Fibroblast of the conjunctiva (primary cell): ENCODE results near the gene PTPRJ.
A peak's percentile ranks its signal among the peaks of the same experiment; 100 is the strongest.
"Not testable (repeated sequence)": the region's sequence is repeated elsewhere in the genome, so short reads cannot be mapped to it uniquely, and the experiment has no call there.

Source experiments
- DNase-seq: peaks from one replicate; pipeline ENCODE4 v3.0.0-alpha.2; 2010; ENCODE audit warnings: low read depth

The PTPRJ gene

GRCh38 chr11:48165426-48165825 is 185.1 kb downstream of the PTPRJ start:
- no peak for DNase-seq

- DNase-seq, result no peak
Observed at GRCh38 chr11:48167380-48167779, 187.0 kb downstream of the PTPRJ start.

- no peak for DNase-seq
Observed at GRCh38 chr11:48168815-48169214, 188.5 kb downstream of the PTPRJ start.

- DNase-seq, result no peak
Observed at GRCh38 chr11:48169259-48169658, 188.9 kb downstream of the PTPRJ start.

GRCh38 chr11:48169717-48170116 is 189.4 kb downstream of the PTPRJ start:
- DNase-seq, result no peak

- DNase-seq, result no peak
Observed at GRCh38 chr11:48170241-48171233, 190.2 kb downstream of the PTPRJ start.

GRCh38 chr11:48172818-48173609 is 192.7 kb downstream of the PTPRJ start:
- DNase-seq, result peak; percentile 47

GRCh38 chr11:48177661-48178060 is 197.3 kb downstream of the PTPRJ start:
- DNase-seq, result no peak

- DNase-seq, result no peak
Observed at GRCh38 chr11:48180627-48181026, 200.3 kb downstream of the PTPRJ start.

GRCh38 chr11:48182860-48183526 is 202.6 kb downstream of the PTPRJ start:
- no peak for DNase-seq

- DNase-seq, result no peak
Observed at GRCh38 chr11:48184452-48184851, 204.1 kb downstream of the PTPRJ start.

- DNase-seq, result not testable (repeated sequence)
Observed at GRCh38 chr11:48190906-48191654, 210.7 kb downstream of the PTPRJ start.

GRCh38 chr11:48193876-48194275 is 213.5 kb downstream of the PTPRJ start:
- no peak for DNase-seq

- DNase-seq, result no peak
Observed at GRCh38 chr11:48207881-48208280, 227.5 kb downstream of the PTPRJ start.

GRCh38 chr11:48210052-48210451 is 229.7 kb downstream of the PTPRJ start:
- no peak for DNase-seq

GRCh38 chr11:48216510-48216909 is 236.2 kb downstream of the PTPRJ start, which contains the start of gene OR4B1:
OR4B1 (plus strand) TSS chr11:48216810; CDS start chr11:48216810, 0 bp downstream.
- no peak for DNase-seq
